ENCODE measurements around the gene SNX21. TPM values are rescaled to one million over a fixed set of nuclear protein-coding genes. Genes with fewer than 3 reads are reported as not detected.
A peak's percentile ranks its signal among the peaks of the same experiment; 100 is the strongest.
"Not testable (repeated sequence)": the region's sequence is repeated elsewhere in the genome, so short reads cannot be mapped to it uniquely, and the experiment has no call there.

SNX21 gene
- total RNA-seq, 1 donor from 2014 or later = 7.1 TPM

GRCh38 chr20:45851501-45851900, 17.9 kb downstream of the SNX21 start:
- ATAC-seq = no peak

GRCh38 chr20:45852326-45852725, 18.7 kb downstream of the SNX21 start:
- no peak for ATAC-seq

GRCh38 chr20:45853484-45853883, 19.9 kb downstream of the SNX21 start:
- no peak for ATAC-seq

GRCh38 chr20:45857114-45857881, 23.7 kb downstream of the SNX21 start, which contains the start of the genes ACOT8 and ZSWIM3:
ACOT8 (minus strand) TSS chr20:45857392; CDS start chr20:45857315, 77 bp downstream.
ZSWIM3 (plus strand) TSS chr20:45857614; CDS start chr20:45857826, 212 bp downstream.
- ATAC-seq = peak; percentile 98

- no peak for ATAC-seq
Observed at GRCh38 chr20:45857882-45858216, 24.2 kb downstream of the SNX21 start.

GRCh38 chr20:45859916-45860315, 26.3 kb downstream of the SNX21 start:
- ATAC-seq = no peak

GRCh38 chr20:45860560-45861220, 27.1 kb downstream of the SNX21 start:
- ATAC-seq = no peak

- no peak for ATAC-seq
Observed at GRCh38 chr20:45861221-45862075, 27.8 kb downstream of the SNX21 start.

- ATAC-seq = peak; percentile 32
Observed at GRCh38 chr20:45863543-45864470, 30.2 kb downstream of the SNX21 start.

- ATAC-seq = no peak
Observed at GRCh38 chr20:45866454-45866853, 32.9 kb downstream of the SNX21 start.

- no peak for ATAC-seq
Observed at GRCh38 chr20:45867136-45867818, 33.7 kb downstream of the SNX21 start.

GRCh38 chr20:45867819-45868176, 34.2 kb downstream of the SNX21 start:
- ATAC-seq = no peak

- peak; percentile 90 for ATAC-seq
Observed at GRCh38 chr20:45872626-45873025, 39.0 kb downstream of the SNX21 start.

GRCh38 chr20:45873409-45874103, 40.0 kb downstream of the SNX21 start:
- peak; percentile 63 for ATAC-seq

- ATAC-seq = not testable (repeated sequence)
Observed at GRCh38 chr20:45874104-45874481, 40.5 kb downstream of the SNX21 start.

- no peak for ATAC-seq
Observed at GRCh38 chr20:45874576-45874975, 41.0 kb downstream of the SNX21 start.

- ATAC-seq = no peak
Observed at GRCh38 chr20:45878076-45878761, 44.6 kb downstream of the SNX21 start.

- peak; percentile 98 for ATAC-seq
Observed at GRCh38 chr20:45880988-45881788, 47.6 kb downstream of the SNX21 start, which contains the start of gene ZSWIM1. ZSWIM1 (plus strand) TSS chr20:45881227; CDS start chr20:45882593, 1,366 bp downstream.

GRCh38 chr20:45882469-45883099, 49.0 kb downstream of the SNX21 start:
- ATAC-seq = no peak

Data from esophagus mucosa (tissue), 1 donor.